Stimulated activated CD8-positive, alpha-beta memory T cell treated with anti-CD3 and anti-CD28 coated beads, Interleukin-4, amount 100 ng/mL, for 48 hours (primary cell): ENCODE measurements around the gene CPEB3.
"Not testable (repeated sequence)": the region's sequence is repeated elsewhere in the genome, so short reads cannot be mapped to it uniquely, and the experiment has no call there.

Source experiments
- DNase-seq: peaks from one replicate; pipeline ENCODE4 v3.0.0-alpha.2; 2020

CPEB3 gene

DNA sequence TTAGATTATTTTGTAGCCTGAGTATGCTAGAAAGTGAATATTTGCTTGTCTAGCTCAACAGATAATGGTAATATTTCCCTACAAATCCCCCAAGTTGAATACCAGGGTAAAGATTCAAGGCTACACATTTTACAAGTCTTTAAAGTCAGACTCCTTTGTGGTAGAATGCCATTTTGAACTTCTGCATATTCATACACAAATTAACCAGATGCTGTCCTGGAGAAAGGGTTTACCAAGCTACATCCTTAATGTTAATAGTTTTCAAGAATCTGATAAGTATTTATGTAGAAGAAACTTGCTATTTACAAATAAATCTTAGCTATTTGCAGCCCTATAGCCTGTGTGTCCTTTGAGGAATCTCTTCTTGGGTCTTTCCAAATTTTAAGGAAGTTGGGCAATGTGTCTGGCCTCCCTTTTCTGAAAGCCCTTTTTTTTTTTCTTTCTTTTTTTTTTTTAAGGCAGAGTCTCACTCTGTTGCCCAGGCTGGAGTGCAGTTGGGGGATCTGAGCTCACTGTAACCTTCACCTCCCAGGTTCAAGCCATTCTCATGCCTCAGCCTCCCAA lies 82.6 kb downstream of the CPEB3 start:
- DNase-seq = no peak

GRCh38 chr10:92207061-92207460 lies 83.8 kb downstream of the CPEB3 start:
- DNase-seq = no peak

DNA sequence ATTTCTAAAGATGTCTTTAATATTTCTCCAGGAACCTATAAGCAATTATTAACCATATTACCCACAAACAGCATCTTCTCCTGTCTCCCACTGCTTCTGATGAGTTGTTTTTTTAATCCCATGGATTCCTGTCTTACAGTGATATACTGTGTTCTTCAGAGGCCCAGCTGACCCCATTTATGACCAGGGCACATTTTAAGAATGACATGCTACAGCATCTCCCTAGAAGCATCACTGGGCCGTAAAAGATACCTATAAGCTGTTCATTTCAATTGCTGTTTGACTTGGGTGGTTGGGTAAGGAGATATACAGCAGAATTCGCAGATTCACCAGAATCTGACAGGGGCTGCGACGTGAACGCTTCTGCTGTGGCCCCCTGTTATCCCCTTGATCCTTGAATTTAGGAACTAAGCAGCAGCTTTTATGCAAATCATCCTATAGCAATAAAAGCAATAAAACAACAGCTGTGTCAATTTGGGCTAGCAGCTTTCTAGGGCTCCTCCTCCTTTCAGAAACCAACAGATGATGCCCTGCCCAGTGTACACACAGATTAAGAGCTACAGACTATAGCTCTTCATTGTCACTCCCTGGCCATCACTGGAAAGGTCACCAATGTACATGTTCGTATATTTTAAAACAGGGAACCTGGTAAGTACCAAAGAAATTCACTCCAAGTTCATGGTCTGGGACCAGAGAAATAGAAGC lies 86.8 kb downstream of the CPEB3 start:
- DNase-seq = no peak

DNA sequence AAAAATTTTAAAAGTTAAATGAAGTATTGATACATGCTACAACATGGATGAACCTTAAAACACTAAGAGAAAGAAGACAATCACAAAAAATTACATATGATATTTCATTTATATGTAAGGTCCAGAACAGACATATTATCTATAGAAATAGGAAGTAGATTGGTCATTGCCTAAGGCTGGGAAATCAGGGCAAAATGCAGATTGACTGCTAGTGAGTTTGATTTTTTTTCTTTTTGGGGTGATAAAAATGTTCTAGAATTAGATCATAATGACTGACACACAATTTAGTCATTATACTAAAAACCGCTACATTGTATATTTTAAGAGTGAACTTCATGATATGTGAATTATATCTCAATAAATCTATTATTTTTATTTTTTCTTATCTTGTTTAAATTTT lies 88.3 kb downstream of the CPEB3 start:
- no peak for DNase-seq

- no peak for DNase-seq
Observed at GRCh38 chr10:92200564-92200963, 90.3 kb downstream of the CPEB3 start.

GRCh38 chr10:92187101-92187500 lies 103.8 kb downstream of the CPEB3 start:
- DNase-seq = no peak

GRCh38 chr10:92184977-92185376 lies 105.9 kb downstream of the CPEB3 start:
- no peak for DNase-seq

- no peak for DNase-seq
Observed at GRCh38 chr10:92183199-92183598, 107.7 kb downstream of the CPEB3 start.

DNA sequence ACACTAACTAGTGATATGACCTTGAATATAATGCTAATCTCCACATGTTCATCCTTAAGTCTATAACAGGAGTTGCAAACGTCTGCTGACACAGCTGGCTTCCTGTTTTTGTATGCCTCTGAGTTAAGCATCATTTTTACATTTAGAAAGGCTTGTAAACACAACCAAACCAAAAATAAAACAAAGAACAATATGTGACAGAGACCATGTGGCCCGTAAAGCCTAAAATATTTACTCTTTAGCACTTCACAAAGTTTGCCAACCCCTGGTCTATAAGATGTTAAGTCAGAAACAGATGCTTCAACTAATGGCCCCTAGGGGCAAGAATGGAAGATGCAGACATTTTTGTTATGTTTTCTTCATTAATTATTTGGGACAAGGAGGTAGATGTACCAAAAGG lies 109.3 kb downstream of the CPEB3 start:
- no peak for DNase-seq

DNA sequence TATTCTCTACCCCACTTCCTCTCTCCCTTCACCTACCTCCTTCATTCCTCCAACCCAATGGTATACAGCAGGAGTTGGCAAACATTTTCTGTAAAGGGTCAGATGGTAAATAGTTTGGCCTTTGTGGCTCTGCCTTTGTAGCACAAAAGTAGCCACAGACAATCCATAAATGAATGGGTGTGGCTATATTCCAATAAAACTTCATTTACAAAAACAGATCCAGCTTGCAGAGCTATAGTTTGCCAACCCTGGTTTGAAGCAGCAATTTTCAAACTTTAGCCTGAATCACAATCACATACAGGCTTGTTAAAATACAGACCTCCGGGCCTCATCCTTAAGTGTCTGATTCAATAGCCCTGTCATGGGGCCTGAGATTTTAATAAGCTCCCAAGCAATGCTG lies 110.5 kb downstream of the CPEB3 start:
- DNase-seq = no peak

DNA sequence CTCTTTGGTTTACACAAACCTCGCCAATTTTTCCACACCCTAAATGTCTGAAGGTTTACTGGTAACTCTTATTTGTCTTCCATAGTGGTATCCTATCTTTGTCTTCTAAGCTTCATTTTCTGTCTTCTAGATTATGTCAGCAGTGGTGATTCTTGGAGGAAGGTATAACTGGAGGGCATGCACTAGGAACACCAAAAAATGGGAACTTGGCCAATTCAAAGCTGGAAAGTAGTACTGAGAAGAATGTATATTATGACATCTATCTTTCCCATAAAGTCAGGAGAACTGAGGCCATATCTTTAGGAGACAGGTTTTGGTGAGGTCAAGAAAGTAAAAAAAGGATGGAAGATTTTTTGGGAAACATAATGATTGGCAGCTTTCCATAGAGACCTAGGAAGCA lies 113.3 kb downstream of the CPEB3 start:
- DNase-seq = no peak

- no peak for DNase-seq
Observed at GRCh38 chr10:92175164-92175563, 115.7 kb downstream of the CPEB3 start.

GRCh38 chr10:92173996-92174395 lies 116.9 kb downstream of the CPEB3 start:
- DNase-seq = no peak

- DNase-seq = no peak
Observed at GRCh38 chr10:92164036-92164696, 126.7 kb downstream of the CPEB3 start.

DNA sequence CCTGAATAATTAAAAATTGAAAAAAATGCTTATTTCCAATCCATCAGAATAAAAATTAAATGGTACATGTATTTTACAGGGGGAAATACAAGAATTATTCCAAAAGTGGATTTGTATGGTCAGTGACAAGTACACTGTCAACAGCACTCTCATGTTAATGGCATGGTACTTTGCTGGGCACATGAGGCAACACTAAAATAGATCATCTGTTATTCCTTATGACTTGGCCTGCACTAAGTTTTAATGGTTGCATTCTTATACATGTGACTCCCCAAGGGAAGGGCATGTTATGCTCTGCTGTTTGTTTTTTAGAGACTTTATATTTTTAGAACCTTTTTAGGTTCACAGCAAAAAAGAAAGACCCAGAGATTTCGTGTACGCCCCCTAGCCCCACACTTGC lies 128.3 kb downstream of the CPEB3 start:
- no peak for DNase-seq

DNA sequence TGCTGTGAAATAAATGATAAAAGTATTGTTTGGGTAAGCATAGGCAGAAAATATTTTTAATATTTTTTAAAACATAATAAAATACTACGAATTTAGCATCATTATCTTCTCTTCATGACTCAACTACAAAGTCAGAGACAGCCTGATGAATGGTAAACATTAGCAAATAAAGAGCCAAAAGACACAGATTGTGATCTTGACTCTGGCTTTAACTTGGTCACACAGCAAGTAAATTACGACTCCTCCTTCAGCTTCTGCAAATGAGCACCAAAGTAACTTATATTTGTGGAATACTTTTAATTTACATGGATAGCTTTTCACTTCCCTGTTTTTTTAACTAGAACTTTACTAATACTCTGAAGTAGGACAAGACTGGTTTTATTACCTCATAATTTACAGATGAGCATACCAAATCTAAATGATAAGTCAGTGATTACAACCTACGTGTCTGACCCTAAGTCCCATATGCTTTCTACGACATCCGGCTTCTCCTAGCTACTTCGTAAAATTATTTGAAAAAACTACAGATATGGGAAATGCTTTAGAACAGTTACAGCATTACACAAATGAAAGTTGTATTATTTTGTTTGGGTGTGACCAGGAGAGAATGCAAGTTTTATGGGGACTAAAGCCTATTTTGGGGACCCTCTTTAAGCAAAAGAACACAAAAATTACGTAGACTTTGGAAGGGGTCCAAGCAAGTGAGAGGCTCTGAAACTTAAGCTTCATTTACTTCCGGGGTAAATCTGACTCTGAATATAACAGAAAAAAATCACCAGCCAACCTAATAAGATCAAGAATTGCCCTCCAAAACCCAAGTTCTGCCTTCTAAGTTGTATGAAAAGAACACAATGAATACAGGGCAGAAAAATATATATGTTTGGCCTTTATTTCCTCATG lies 133.8 kb downstream of the CPEB3 start:
- DNase-seq = no peak

DNA sequence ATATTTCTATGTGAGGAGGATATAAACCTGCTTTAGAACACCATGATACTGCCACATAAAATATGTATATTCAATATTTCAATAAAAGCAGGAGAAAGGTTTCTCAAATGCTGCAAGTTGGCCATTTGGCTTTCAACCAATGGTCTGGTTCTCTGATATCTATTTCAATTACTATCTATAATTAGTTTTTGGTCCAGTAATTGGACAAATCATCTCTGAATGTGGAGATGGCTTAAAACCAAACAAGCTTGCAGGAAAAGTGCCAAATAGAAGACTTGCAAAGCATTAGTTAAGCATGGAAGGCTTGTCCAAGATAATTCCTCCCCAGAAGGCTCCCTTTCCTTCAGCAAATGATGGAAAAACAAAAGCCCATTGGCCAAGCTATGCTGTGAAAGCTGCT lies 140.1 kb downstream of the CPEB3 start:
- DNase-seq = no peak

- no peak for DNase-seq
Observed at GRCh38 chr10:92149261-92149660, 141.6 kb downstream of the CPEB3 start.

DNA sequence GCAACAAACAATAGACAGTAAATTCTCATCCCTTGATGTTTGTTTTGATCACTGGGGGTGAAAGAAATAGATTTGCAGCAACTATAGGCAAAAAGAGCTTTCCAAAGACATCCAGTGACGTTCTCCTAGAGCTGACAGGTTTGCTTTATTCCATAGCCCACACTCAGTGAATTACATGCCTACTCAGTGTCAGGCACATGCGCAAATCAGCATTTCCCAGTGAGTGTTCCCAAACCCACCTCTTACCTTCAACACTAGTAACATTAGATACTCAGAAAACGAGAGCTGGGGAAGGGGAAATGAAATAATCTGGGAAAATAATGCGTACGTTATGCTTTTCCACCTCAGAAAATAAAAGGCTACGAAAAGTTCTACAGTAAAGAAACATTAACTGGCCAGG lies 144.1 kb downstream of the CPEB3 start:
- DNase-seq = no peak

- no peak for DNase-seq
Observed at GRCh38 chr10:92146107-92146506, 144.8 kb downstream of the CPEB3 start.

DNA sequence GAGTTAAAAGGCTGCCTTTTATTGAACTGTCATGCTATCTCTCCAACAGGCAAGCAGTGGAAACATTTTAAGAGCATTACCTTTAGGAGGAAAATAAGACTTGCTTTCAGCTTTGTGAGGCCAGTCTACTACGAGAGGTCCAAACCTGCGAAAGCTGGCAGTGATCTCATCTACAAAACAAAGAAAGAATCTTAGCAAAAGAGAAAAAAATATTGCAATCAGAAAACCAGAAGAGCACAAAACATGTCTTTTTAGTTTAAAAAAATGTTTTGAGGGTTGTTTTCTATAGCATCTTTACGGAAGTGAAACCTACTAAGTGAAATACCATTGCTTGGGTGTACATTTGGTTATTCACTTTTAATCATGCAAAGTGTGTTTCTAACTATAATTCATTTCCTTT lies 147.9 kb downstream of the CPEB3 start:
- no peak for DNase-seq

GRCh38 chr10:92142512-92142911 lies 148.4 kb downstream of the CPEB3 start:
- no peak for DNase-seq

GRCh38 chr10:92141147-92141546 lies 149.7 kb downstream of the CPEB3 start:
- not testable (repeated sequence) for DNase-seq
